NCI-H524 (cell line): ENCODE results near the gene PRKAG2.

ENCODE experiments used
- DNase-seq, 2 experiments: peaks; one replicate each; lab custom pipeline; 2025; lab: John Stamatoyannopoulos, UW

Gene PRKAG2

DNA sequence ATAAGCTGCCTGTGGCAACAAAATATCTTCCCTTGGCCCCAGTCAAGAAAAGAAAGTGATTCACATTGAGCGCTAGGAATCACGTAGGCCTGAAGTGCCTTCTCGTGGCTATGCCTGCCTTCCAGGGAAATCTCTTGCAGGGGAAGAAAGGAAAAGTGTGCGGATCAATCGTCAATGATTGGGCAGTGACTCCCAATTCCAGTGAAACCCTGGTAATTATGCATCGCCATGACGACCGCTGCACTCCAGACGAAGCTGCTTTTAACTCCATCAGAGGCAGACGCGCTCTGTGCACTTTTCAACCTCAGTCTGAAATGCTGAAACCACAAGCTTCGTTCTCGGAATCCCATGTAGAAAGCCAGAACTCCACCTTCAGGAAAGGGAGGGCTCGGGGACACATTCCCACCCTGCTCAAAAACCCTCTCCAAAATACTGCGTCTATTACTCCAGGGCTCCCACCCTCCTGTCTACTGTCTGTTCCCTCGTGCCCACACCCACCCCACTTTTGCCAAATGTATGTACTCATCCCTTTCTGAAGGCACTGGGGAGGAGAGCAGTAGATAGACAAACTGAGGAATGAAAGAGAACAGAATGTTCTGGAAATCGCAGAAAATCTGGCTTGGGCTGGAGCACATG, 24.2 kb upstream of the PRKAG2 start:
- DNase-seq: no peak

GRCh38 chr7:151900591-151900985, 23.7 kb upstream of the PRKAG2 start:
- no peak for DNase-seq

GRCh38 chr7:151899513-151900360, 22.8 kb upstream of the PRKAG2 start:
- no peak for DNase-seq

DNA sequence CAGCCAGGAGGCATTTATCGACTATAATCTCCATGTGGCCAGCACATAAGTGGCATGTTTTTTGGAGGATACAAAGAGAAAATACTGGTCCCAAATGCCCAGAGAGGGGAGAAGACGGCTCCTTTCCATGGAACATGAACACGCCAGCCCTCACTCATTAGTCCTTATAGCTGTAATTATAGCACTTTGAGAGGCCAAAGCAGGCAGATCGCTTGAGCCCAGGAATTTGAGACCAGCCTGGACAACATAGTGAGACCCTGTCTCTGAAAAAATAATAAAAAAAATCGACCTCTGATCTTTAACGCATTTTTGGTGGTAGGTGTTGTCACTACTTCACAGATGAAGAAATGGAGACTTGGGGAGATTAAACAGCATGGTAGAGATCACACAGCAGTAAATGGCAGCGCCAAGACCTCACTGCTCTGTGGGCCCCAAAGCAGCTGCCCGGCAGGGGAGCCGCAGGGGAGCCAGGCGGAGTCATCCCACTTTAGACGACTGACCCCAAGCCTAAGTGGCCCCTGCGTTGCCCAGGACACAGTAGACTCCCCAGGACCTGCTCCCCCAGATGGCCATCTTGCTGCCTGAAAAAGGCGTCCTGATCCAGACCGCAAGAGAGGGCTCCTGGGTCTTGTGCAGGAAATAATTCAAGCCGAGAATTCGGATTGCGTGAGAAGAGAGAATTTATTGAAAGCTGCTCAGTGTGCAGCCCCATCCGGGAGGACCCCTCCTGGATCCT, 21.2 kb upstream of the PRKAG2 start:
- no peak for DNase-seq

DNA sequence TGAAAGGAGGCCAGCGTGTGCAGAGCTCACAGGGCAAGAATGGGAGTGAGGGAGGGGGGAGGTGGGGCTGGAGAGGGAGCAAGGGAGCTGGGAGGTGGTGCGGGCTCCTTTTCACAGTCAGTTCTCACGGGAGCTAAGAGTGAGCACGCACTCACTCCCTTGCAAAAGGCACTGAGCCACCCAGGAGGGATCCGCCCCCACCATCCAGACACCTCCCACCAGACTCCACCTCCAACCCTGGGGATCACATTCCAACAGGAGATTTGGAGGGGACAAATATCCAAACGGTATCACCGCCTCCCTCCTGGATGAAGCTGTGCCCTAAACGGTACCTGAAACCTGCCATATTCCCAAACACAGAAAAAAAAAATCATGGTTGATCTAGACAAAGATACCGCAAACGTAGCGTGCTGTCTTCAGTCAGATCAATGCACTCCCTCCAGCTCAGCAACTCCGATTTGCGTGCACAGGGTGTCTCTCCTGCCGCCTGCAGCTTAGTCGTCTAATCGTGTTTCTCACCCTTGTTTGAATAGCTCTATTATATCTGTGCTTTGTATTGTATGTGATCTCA, 20.3 kb upstream of the PRKAG2 start:
- DNase-seq: no peak

DNA sequence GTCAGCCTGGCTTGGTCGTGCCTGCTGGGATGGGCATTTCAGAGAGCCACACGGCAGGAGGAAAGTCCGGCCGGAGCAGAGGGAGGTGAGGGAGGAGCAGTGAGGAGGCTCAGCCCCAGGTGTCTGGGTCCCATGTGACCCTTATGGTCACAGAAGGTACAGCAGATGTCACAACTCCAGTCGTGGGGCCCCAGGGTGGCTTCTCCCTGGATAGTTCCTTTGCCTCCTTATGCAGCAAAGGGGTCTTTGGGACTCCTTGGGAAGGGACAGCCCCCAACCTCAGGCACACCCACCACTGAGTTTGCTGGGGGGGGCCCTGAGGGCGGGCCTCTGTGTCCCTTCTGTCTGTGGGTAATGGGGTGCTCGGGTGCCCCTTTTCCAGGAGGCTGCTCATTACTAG, 19.6 kb upstream of the PRKAG2 start:
- peak in 1 of 2 experiments; percentile 13 for DNase-seq

DNA sequence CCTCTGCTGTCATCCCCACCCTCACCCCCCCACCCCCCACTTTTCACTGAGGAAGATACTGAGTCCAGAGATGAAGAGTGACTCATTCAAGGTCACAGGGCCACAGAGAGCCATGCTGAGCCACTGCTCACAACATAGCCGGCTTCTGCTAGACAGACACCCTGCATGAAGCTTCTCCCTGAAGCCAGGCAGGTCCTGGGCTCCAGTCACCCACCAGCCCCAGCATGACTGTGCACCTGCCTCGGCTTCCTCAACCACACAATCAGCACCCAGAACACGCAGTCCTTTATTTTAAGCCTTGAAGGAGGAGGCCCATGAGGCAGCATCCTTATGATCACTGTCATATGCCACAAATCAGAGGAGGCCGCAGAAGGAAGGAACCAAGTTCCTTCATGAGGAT, 19.2 kb upstream of the PRKAG2 start:
- no peak for DNase-seq

GRCh38 chr7:151895631-151896031, 18.7 kb upstream of the PRKAG2 start:
- peak in 1 of 2 experiments; percentile 44 for DNase-seq

DNA sequence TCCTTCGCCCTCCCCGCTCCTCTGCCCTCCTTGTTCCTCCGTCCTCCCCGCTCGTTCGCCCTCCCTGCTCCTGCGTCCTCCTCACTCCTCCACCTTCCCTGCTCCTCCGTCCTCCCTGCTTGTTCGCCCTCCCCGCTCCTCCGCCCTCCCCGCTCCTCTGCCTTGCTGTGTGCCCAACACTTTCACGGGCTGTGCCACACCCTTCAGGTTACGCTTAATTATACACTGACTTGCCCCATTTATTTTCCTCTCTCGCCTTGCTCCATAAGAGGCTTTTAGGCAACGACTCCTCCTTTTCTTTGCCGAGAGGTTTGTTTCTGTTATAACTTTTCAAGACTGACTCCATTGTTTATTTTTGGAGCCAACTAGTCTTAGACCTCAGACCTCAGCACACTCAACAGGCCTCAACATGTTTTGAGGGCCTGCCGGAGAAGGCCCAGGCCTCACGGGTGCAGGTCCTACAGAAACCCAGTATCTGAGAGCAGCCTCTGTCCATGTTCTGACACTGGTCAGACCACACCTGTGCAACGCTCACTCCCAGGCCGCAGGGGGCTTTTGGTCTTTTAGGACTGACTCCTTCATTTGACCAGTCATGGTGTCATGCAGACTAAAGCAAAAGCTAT, 18.2 kb upstream of the PRKAG2 start:
- DNase-seq: no peak

DNA sequence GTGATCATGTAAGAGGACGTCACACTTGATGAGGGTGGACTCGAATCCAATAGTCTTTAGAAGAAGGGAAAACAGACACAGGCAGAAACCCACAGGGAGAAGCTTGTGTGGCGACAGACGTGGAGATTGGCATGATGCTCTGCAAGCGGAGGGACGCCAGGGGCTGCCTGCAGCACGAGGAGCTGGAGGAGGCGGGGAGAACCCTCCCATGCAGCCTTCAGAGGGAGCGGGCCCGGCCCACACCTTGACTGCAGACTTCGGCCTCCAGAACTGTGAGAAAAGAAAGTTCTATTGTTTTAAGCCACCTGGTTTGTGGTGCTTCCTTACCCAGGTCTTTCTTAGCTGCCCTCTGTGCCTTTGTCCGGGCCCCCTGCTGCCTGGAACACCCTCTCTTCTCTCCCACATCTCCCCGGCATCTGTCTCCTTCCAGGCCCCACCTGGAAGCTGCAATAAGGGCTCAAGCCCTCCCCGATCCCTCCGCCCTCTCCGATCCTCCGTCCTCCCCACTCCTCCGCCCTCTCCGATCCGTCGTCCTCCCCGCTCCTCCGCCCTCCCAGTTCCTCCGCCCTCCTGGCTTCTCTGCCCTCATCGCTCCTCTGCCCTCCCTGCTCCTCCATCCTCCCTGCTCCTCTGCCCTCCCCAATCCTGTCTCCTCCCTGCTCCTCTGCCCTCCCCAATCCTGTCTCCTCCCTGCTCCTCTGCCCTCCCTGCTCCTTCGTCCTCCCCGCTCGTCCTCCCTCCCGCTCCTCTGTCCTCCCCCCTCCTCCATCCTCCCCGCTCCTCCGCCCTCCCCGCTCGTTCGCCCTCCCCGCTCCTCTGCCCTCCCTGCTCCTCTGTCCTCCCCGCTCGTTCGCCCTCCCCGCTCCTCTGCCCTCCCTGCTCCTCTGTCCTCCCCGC, 17.4 kb upstream of the PRKAG2 start:
- DNase-seq: no peak

DNA sequence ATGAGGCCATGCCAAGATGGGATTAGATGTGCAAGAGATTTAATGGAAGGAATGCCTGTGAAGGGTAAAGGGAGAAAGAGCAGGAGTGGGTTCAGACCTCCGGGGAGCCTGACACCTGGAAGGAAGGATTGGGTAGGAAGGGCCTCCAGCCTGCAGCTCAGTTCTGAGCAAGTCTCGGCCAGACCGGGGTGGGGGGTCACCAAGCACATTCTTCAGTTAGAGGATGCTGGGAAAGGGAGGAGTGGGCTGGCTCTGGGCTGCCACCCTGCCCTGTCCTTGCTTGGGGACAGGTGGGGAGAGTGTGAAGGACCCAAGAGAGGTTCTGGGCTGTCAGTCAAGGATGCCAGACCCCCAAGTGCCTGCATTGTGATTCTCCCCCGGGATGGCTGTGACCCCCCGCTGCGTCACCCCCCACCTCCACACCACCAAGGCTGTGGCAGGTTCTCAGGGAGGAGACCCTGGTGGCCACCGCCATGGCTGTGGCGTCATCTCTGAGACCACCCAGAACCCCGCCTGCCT, 16.5 kb upstream of the PRKAG2 start:
- DNase-seq: no peak

DNA sequence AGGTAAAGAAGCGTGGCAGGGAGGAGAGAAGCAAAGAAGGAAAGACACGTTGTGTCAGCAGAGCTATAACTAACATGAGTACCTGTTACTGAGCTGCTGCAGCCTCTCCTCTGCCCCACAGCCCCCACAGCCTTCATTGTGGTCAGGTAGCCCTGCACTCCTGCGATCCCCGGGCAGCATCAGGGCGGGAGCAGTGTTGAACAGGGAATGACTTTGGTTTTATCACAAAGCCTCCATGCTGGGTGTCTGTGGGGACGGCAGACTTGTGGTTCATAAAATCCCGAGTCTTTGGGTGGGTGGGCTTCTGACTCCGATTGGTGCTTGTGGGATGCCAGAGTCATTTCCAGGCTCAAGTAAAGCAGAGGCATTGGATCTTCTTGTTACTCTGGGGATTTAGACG, 14.8 kb upstream of the PRKAG2 start:
- DNase-seq: no peak

GRCh38 chr7:151891182-151891581, 14.3 kb upstream of the PRKAG2 start:
- no peak for DNase-seq

DNA sequence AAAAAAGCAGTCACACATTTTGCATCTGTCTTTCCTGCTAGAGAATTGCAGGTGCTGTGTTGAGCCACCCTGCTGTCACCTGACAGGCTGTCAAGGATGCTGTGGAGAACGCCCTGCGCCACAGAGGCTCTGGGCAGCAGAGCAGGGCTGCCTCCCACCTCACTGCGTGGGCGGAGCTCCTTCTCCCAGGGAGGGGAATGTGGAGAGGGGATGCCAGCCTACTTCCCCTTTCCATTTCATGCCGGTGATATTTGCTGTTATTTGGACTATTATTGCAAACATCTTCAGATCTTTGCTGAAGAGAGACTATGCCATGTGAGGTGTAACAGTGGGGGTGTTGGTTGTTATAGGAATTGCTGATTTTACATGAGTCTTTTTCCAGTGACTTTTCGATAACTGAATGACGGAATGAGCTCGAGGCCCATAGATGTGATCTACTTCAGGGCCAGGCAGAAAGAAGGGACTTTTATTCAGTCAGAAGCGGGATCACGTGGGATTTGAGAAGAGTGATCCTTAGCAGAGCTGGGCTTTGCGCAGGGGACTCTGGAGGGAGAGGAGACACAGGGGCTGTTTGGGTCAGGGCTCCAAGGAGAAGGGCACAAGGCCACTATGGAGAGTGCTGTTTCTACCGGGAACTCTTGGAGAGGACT, 13.6 kb upstream of the PRKAG2 start:
- DNase-seq: no peak

- no peak for DNase-seq
These were observed 12.8 kb upstream of the PRKAG2 start for GRCh38 chr7:151889406-151890354.

GRCh38 chr7:151888079-151889067, 11.5 kb upstream of the PRKAG2 start:
- no peak for DNase-seq

- no peak for DNase-seq
These were observed 9.9 kb upstream of the PRKAG2 start for GRCh38 chr7:151886783-151887182.

GRCh38 chr7:151885202-151885580, 8.3 kb upstream of the PRKAG2 start:
- DNase-seq: no peak
